Retina (tissue), 1 donor: Measurements from ENCODE around the gene AGBL4.
"Not testable (repeated sequence)": the region's sequence is repeated elsewhere in the genome, so short reads cannot be mapped to it uniquely, and the experiment has no call there.

Experiments
- DNase-seq: peaks from one replicate; pipeline ENCODE4 v3.0.0-alpha.2; 2016

Gene AGBL4

GRCh38 chr1:49424782-49425181 is 599.0 kb downstream of the AGBL4 start:
- DNase-seq = no peak

- DNase-seq = no peak
Observed at GRCh38 chr1:49416758-49417157, 607.0 kb downstream of the AGBL4 start.

- no peak for DNase-seq
Observed at GRCh38 chr1:49408346-49408745, 615.4 kb downstream of the AGBL4 start.

GRCh38 chr1:49397086-49397485 is 626.7 kb downstream of the AGBL4 start:
- no peak for DNase-seq

- no peak for DNase-seq
Observed at GRCh38 chr1:49394200-49394599, 629.6 kb downstream of the AGBL4 start.

- DNase-seq = no peak
Observed at GRCh38 chr1:49389699-49390098, 634.1 kb downstream of the AGBL4 start.

- no peak for DNase-seq
Observed at GRCh38 chr1:49364676-49365075, 659.1 kb downstream of the AGBL4 start.

- no peak for DNase-seq
Observed at GRCh38 chr1:49363628-49364027, 660.1 kb downstream of the AGBL4 start.

- DNase-seq = no peak
Observed at GRCh38 chr1:49358036-49358435, 665.7 kb downstream of the AGBL4 start.

GRCh38 chr1:49356594-49356993 is 667.2 kb downstream of the AGBL4 start:
- no peak for DNase-seq

GRCh38 chr1:49351768-49352167 is 672.0 kb downstream of the AGBL4 start:
- DNase-seq = no peak

- no peak for DNase-seq
Observed at GRCh38 chr1:49346767-49347349, 676.9 kb downstream of the AGBL4 start.

GRCh38 chr1:49340576-49340975 is 683.2 kb downstream of the AGBL4 start:
- no peak for DNase-seq

- no peak for DNase-seq
Observed at GRCh38 chr1:49339043-49339442, 684.7 kb downstream of the AGBL4 start.

- no peak for DNase-seq
Observed at GRCh38 chr1:49337251-49337650, 686.5 kb downstream of the AGBL4 start.

GRCh38 chr1:49333906-49334305 is 689.8 kb downstream of the AGBL4 start:
- no peak for DNase-seq

GRCh38 chr1:49331066-49331852 is 692.5 kb downstream of the AGBL4 start:
- DNase-seq = no peak

- DNase-seq = no peak
Observed at GRCh38 chr1:49323925-49324540, 699.7 kb downstream of the AGBL4 start.

GRCh38 chr1:49320493-49320892 is 703.3 kb downstream of the AGBL4 start:
- DNase-seq = not testable (repeated sequence)

GRCh38 chr1:49319426-49319963 is 704.3 kb downstream of the AGBL4 start:
- DNase-seq = no peak

- no peak for DNase-seq
Observed at GRCh38 chr1:49318218-49318617, 705.5 kb downstream of the AGBL4 start.

- DNase-seq = no peak
Observed at GRCh38 chr1:49307457-49307856, 716.3 kb downstream of the AGBL4 start.

GRCh38 chr1:49306507-49307070 is 717.2 kb downstream of the AGBL4 start:
- DNase-seq = no peak

- DNase-seq = not testable (repeated sequence)
Observed at GRCh38 chr1:49302400-49302799, 721.4 kb downstream of the AGBL4 start.
